A673 (cell line): ENCODE results near the gene LNPEP.

Experiments used
- EZH2 ChIP-seq: fragments of 200-600 bp; sonication (generic); IDR thresholded peaks from 2 replicates; pipeline ENCODE4 v1.6.1; 2017; ENCODE audit warnings: borderline replicate concordance, low read depth, mild to moderate bottlenecking, mixed read lengths, antibody characterized with exemption, low read length; ENCODE audit not compliant: poor library complexity, severe bottlenecking
- TF ChIP-seq, protein P1 (sequence below): fragments of 300-800, 200-600 bp; sonication (generic); conservative IDR thresholded peaks from 2 replicates; pipeline ENCODE4 v1.5.1; 2017; ENCODE audit warnings: low read depth, mild to moderate bottlenecking, antibody characterized with exemption, low read length, moderate library complexity, mixed read lengths

DNA sequence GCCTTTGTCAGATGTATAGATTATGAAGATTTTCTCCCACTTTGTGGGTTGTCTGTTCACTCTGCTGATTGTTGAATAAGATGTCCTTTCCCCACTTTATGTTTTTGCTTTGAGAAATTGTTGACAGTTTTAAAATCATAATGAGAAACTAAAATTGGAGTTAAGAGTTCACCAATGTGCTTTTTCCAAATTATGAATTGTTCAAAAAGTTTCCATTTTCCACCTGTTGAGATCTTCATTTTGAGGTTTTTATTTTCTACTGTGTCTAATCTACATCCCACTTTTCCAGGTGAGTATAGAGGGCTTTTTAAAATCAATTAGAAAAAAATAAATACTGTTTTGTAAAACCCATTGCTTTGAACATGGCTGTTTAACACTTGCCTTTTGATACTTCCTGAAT lies 55.8 kb downstream of the LNPEP start:
- TF ChIP-seq, protein P1, sequence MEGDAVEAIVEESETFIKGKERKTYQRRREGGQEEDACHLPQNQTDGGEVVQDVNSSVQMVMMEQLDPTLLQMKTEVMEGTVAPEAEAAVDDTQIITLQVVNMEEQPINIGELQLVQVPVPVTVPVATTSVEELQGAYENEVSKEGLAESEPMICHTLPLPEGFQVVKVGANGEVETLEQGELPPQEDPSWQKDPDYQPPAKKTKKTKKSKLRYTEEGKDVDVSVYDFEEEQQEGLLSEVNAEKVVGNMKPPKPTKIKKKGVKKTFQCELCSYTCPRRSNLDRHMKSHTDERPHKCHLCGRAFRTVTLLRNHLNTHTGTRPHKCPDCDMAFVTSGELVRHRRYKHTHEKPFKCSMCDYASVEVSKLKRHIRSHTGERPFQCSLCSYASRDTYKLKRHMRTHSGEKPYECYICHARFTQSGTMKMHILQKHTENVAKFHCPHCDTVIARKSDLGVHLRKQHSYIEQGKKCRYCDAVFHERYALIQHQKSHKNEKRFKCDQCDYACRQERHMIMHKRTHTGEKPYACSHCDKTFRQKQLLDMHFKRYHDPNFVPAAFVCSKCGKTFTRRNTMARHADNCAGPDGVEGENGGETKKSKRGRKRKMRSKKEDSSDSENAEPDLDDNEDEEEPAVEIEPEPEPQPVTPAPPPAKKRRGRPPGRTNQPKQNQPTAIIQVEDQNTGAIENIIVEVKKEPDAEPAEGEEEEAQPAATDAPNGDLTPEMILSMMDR: no peak
- TF ChIP-seq EZH2: no peak
